HG03196 (cell line): Measurements from ENCODE around the gene IMMP1L.

Experiments used
- ATAC-seq: cut with Tn5 transposase; IDR thresholded peaks from one replicate; pipeline ENCODE4 v1.9.1; 2021; ENCODE audit not compliant: unreplicated experiment

IMMP1L gene

GRCh38 chr11:31404614-31405013 is 104.8 kb downstream of the IMMP1L start:
- no peak for ATAC-seq

GRCh38 chr11:31397239-31397834 is 112.1 kb downstream of the IMMP1L start:
- no peak for ATAC-seq

- ATAC-seq = no peak
These were observed 122.0 kb downstream of the IMMP1L start for GRCh38 chr11:31387379-31387778.

GRCh38 chr11:31383116-31383515 is 126.3 kb downstream of the IMMP1L start:
- ATAC-seq = no peak
